NCI-H526 treated with DMSO at 0.1 percent for 48 hours (cell line): ENCODE data around the gene ARHGAP23.
A peak's percentile ranks its signal among the peaks of the same experiment; 100 is the strongest.

Source experiments
- DNase-seq: peaks from one replicate; lab custom pipeline; 2025; lab: John Stamatoyannopoulos, UW

The ARHGAP23 gene

GRCh38 chr17:38551121-38551520 is 122.9 kb downstream of the ARHGAP23 start:
- DNase-seq = no peak

GRCh38 chr17:38552343-38552742 is 124.1 kb downstream of the ARHGAP23 start:
- DNase-seq = no peak

- DNase-seq = no peak
These were observed 126.4 kb downstream of the ARHGAP23 start for GRCh38 chr17:38554430-38555350.

- no peak for DNase-seq
These were observed 128.0 kb downstream of the ARHGAP23 start for GRCh38 chr17:38556239-38556638.

- DNase-seq = no peak
These were observed 129.1 kb downstream of the ARHGAP23 start for GRCh38 chr17:38557396-38557795.

- peak; percentile 93 for DNase-seq
These were observed 129.8 kb downstream of the ARHGAP23 start for GRCh38 chr17:38557836-38558727.

- peak; percentile 17 for DNase-seq
These were observed 130.4 kb downstream of the ARHGAP23 start for GRCh38 chr17:38558728-38559050.

- peak; percentile 90 for DNase-seq
These were observed 131.0 kb downstream of the ARHGAP23 start for GRCh38 chr17:38559051-38559879.

- no peak for DNase-seq
These were observed 131.6 kb downstream of the ARHGAP23 start for GRCh38 chr17:38559880-38560230.

- no peak for DNase-seq
These were observed 132.4 kb downstream of the ARHGAP23 start for GRCh38 chr17:38560503-38561318.

GRCh38 chr17:38561416-38562214 is 133.4 kb downstream of the ARHGAP23 start:
- DNase-seq = no peak
